HG03060 (cell line): ENCODE data around the gene DOCK6.
"Not testable (repeated sequence)": the region's sequence is repeated elsewhere in the genome, so short reads cannot be mapped to it uniquely, and the experiment has no call there.

Source experiments
- ATAC-seq: cut with Tn5 transposase; IDR thresholded peaks from one replicate; pipeline ENCODE4 v1.9.1; 2021; ENCODE audit warnings: low read depth, moderate number of reproducible peaks; ENCODE audit not compliant: unreplicated experiment

Gene DOCK6

GRCh38 chr19:11180346-11180745, 82.0 kb downstream of the DOCK6 start:
- no peak for ATAC-seq

GRCh38 chr19:11179716-11180297, 82.5 kb downstream of the DOCK6 start:
- ATAC-seq, result no peak

DNA sequence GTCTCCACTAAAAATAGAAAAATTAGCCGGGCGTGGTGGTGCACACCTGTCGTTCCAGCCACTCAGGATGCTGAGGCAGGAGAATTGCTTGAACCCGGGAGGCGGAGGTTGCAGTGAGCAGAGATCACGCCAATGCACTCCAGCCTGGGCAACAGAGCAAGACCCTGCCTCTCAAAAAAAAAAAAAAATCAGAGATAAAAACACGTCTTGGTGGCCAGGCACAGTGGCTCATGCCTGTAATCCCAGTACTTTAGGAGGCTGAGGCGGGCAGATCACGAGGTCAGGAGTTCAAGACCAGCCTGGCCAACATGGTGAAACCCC, 83.2 kb downstream of the DOCK6 start:
- not testable (repeated sequence) for ATAC-seq

- no peak for ATAC-seq
Observed at GRCh38 chr19:11177592-11177991, 84.7 kb downstream of the DOCK6 start.

DNA sequence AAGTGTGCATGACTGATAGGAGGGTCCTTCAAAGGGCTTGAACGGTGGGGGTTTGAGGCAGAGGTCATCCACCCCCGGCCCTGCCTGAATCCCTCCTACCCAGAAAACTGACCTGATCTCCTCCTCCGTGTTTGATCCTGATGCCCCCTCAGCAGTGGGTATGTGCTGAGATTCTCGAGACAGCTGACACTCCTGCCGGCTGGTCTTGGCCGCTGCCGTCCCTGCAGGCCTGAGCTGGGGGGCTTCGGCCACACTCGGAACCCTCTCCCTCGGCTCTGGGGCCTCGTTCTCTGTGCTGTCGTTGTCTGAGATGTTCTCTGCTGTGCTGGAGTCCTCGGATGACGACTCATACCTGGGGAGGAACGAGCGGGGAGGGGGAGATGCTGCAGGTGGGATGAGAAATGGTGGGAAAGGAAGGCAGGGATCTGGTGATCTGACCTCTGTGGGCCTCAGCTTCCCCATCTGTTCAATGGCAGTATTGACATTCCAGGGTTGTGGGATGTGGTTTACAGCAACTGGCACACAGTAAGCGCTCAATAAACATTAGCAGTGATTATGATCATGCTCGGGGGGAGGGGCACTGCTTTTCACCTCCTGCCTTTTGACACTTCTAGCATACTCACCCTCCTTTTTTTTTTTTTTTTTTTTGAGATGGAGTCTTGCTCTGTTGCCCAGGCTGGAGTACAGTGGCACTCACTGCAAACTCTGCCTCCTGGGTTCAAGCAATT, 85.7 kb downstream of the DOCK6 start:
- no peak for ATAC-seq

GRCh38 chr19:11175920-11176319, 86.4 kb downstream of the DOCK6 start:
- no peak for ATAC-seq

DNA sequence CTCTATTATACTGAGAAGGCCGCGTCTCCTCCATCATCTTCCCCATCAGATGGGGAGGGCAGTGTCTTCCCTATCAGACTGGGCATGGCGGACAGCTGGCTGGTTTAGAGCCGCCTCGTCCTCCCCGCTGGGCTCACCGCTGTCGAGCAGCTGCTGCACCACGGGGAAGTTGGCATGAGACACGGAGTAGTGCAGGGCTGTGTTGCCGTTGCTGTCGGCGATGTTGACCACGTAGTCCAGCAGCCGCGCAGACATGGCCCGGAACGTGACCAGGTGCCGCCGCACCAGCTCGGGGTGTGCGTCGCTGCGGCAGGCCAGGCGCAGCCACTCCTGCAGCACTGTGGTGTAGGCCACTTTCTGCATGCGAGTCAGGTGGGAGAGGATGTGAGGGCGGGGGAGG, 88.0 kb downstream of the DOCK6 start:
- no peak for ATAC-seq

GRCh38 chr19:11173516-11174155, 88.7 kb downstream of the DOCK6 start:
- ATAC-seq, result no peak

DNA sequence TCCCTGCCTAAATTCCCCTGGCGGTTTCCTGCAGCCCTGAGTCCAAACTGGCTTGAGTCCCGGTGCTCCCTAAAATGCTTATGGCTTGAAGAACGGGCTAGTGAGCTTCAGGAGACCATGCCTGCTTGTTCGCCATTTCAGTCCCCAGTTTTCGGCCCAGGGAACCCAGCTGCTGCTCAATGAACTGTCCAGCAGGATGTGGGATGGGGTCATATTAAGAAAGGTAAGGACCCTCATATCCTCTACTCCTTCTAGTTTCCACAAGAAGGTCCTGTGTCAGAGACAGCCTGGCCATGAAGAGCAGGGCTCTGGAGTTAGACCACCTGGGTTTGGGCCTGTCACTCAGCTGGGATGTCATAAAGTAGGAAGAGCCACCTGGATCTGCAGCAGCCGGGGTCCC, 89.7 kb downstream of the DOCK6 start:
- ATAC-seq, result no peak

- no peak for ATAC-seq
Observed at GRCh38 chr19:11171144-11171543, 91.2 kb downstream of the DOCK6 start.

GRCh38 chr19:11169896-11170678, 92.2 kb downstream of the DOCK6 start:
- no peak for ATAC-seq

GRCh38 chr19:11168568-11168967, 93.8 kb downstream of the DOCK6 start:
- ATAC-seq, result no peak

DNA sequence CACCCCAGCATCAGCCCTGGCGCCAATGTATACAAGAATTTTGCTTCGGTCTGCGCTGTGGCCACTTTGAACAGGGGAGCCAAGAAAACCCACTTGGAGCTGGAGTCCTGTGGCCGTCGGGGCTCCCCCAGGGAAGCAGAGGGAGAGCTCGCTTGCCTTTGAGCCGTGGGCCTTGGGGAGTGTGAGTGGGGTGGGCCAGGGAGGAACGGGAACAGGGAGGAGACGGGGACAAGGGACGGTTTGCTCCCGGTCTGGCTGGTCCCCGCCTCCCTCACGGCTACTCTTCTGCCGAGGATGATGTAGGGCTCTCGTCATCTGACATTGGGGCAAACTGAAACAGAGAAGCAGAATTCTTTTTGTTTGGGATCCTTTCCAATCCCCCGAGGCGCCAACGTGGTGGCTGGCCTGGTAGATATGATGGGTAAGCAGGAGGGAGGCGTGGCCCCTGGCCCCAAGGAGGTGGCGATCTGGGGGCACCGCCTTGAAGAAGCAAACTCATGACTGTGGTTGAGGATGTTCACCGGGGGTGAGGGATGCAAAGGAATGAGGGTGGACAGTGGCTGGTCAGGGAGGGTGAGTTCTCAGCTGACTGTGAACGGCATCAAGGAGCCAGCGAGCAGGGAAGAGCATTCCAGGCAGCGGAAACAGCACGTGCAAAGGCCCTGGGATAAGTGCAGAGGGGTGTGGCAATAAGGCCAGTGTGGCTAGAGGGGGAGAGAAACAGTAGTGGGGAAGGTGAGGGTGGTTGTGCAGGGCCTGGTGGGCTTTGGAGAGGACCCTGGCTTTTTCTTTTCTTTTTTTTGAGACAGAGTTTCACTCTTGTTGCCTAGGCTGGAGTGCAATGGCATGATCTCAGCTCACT, 95.8 kb downstream of the DOCK6 start:
- ATAC-seq, result no peak

DNA sequence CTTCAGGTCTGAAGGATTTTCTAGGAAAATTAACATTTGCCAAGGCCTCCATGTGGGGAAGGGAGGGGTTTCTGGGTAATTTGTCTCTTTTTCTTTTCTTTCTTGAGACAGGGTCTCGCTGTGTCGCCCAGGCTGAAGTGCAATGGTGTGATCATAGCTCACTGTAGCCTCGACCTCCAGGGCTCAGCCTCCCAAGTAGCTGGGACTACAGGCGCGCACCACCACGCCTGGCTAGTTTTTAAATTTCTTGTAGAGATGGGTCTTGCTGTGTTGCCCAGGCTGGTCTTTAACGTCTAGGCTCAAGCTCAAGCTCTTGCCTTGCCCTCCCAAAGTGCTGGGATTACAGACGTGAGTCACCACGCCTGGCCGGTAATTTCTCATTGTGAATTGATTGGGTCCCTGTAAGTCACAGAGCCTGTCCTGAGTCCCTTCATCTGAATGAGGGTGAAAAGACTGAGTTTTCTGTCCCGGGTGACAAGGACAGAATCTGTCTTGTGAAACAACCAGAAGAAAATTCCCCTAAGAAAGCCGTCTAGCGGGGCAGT, 96.8 kb downstream of the DOCK6 start:
- no peak for ATAC-seq

GRCh38 chr19:11164879-11165406, 97.4 kb downstream of the DOCK6 start:
- no peak for ATAC-seq

GRCh38 chr19:11164296-11164695, 98.0 kb downstream of the DOCK6 start:
- no peak for ATAC-seq

GRCh38 chr19:11160440-11160768, 101.9 kb downstream of the DOCK6 start:
- not testable (repeated sequence) for ATAC-seq

GRCh38 chr19:11159598-11160439, 102.5 kb downstream of the DOCK6 start:
- no peak for ATAC-seq
